Stimulated activated naive CD4-positive, alpha-beta T cell treated with Interleukin-2 at 50 U/mL for 16 hours (primary cell): ENCODE data around the gene SKP2.

ENCODE experiments used
- DNase-seq: peaks from one replicate; lab custom pipeline; 2025; lab: John Stamatoyannopoulos, UW

Gene SKP2

GRCh38 chr5:36199620-36200019, 47.7 kb downstream of the SKP2 start:
- DNase-seq: no peak

GRCh38 chr5:36200513-36200912, 48.6 kb downstream of the SKP2 start:
- DNase-seq: no peak

- DNase-seq: no peak
These were observed 50.6 kb downstream of the SKP2 start for GRCh38 chr5:36202521-36202961.

- no peak for DNase-seq
These were observed 53.4 kb downstream of the SKP2 start for GRCh38 chr5:36205329-36205728.

GRCh38 chr5:36206913-36207312, 55.0 kb downstream of the SKP2 start:
- DNase-seq: no peak

GRCh38 chr5:36208786-36209185, 56.9 kb downstream of the SKP2 start:
- no peak for DNase-seq

- no peak for DNase-seq
These were observed 57.8 kb downstream of the SKP2 start for GRCh38 chr5:36209664-36210063.

GRCh38 chr5:36214436-36214835, 62.5 kb downstream of the SKP2 start:
- no peak for DNase-seq

- no peak for DNase-seq
These were observed 64.0 kb downstream of the SKP2 start for GRCh38 chr5:36215910-36216309.

GRCh38 chr5:36217567-36217966, 65.7 kb downstream of the SKP2 start:
- DNase-seq: no peak

GRCh38 chr5:36217988-36218387, 66.1 kb downstream of the SKP2 start:
- no peak for DNase-seq

GRCh38 chr5:36222620-36223019, 70.7 kb downstream of the SKP2 start:
- DNase-seq: no peak

GRCh38 chr5:36227046-36227445, 75.1 kb downstream of the SKP2 start:
- no peak for DNase-seq

- DNase-seq: no peak
These were observed 76.6 kb downstream of the SKP2 start for GRCh38 chr5:36228505-36228904.

- no peak for DNase-seq
These were observed 78.4 kb downstream of the SKP2 start for GRCh38 chr5:36230151-36230790.

- DNase-seq: no peak
These were observed 80.6 kb downstream of the SKP2 start for GRCh38 chr5:36232533-36232932.
